ENCODE data around the gene JUP.

JUP gene

GRCh38 chr17:41735744-41736143 is 50.8 kb downstream of the JUP start:
- DNase-seq (ENCODE audit: low read depth), result no peak
- H3K4me3 ChIP-seq (ENCODE audit: low read length), result no peak overlapping the region

GRCh38 chr17:41734949-41735313 is 51.6 kb downstream of the JUP start:
- H3K4me3 ChIP-seq (ENCODE audit: low read length), result peak overlapping the region; percentile 36
- DNase-seq (ENCODE audit: low read depth), result no peak

More at GRCh38 chr17:41735744-41736143, 50.8 kb downstream of the JUP start:
- TF ChIP-seq CTCF (conservative IDR thresholded peaks at IDR 0.05; ENCODE audit: low read length), result no peak

GRCh38 chr17:41734139-41734948 is 52.2 kb downstream of the JUP start, which contains the start of gene HAP1:
TSS of gene HAP1 (minus strand) at chr17:41734643. CDS start at chr17:41734634, 9 bp downstream.
- H3K4me3 ChIP-seq (ENCODE audit: low read length), result peak within 1 kb of the TSS; percentile 36
- TF ChIP-seq CTCF (conservative IDR thresholded peaks at IDR 0.05; ENCODE audit: low read length), result no peak
- DNase-seq (ENCODE audit: low read depth), result no peak

More at GRCh38 chr17:41734949-41735313, 51.6 kb downstream of the JUP start:
- TF ChIP-seq CTCF (conservative IDR thresholded peaks at IDR 0.05; ENCODE audit: low read length), result no peak

GRCh38 chr17:41733348-41734138 is 53.0 kb downstream of the JUP start:
- no peak overlapping the region for H3K4me3 ChIP-seq (ENCODE audit: low read length)
- no peak for DNase-seq (ENCODE audit: low read depth)
- no peak for TF ChIP-seq CTCF (conservative IDR thresholded peaks at IDR 0.05; ENCODE audit: low read length)

- TF ChIP-seq CTCF (conservative IDR thresholded peaks at IDR 0.05; ENCODE audit: low read length), result no peak
- H3K4me3 ChIP-seq (ENCODE audit: low read length), result no peak overlapping the region
- DNase-seq (ENCODE audit: low read depth), result no peak
Measured at GRCh38 chr17:41731836-41732235, 54.7 kb downstream of the JUP start.

GRCh38 chr17:41730479-41730878 is 56.0 kb downstream of the JUP start:
- no peak overlapping the region for H3K4me3 ChIP-seq (ENCODE audit: low read length)
- DNase-seq (ENCODE audit: low read depth), result no peak
- no peak for TF ChIP-seq CTCF (conservative IDR thresholded peaks at IDR 0.05; ENCODE audit: low read length)
